HepG2 (cell line): ENCODE measurements around the gene OTOGL.

Experiments used
- CREB1 ChIP-seq, 2 experiments: fragments of 450-650 bp in 1 of 2; IDR thresholded peaks; 2 replicates each; pipeline ENCODE4 v1.6.1; 2016 to 2017; ENCODE audit warnings: control low read depth in 1 of 2, mild to moderate bottlenecking in 1 of 2, missing compliant biosample characterization in 1 of 2, missing genetic modification characterization in 1 of 2
- KLF6 ChIP-seq: IDR thresholded peaks from 2 replicates; pipeline ENCODE4 v1.8.0; 2016; ENCODE audit warnings: missing biosample characterization, missing genetic modification reagents

DNA sequence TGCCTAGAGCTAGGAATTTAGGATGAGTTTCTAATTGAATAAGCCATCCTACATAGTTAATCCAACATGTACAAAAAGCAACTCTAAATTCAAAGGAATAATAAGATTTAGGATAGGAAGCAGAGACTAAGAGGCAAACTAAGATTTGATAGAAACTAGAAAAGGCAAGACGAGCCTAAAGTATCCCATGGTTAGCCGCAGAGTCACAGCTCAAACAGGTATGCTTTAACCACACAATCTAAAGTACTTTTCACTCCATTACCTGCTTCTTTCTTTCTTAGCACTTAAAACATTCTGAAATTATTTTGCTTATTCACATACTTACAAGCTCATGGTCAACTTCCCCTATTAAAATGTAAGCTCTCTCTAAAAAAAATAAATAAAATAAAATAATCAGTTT, 51.8 kb downstream of the OTOGL start:
- TF ChIP-seq KLF6 (CRISPR knock-in tag), result no peak
- no peak for TF ChIP-seq CREB1 (IDR thresholded peaks at IDR 0.05)
- TF ChIP-seq CREB1 (CRISPR knock-in tag; IDR thresholded peaks at IDR 0.05), result no peak
